MM.1S (cell line): ENCODE results near the gene TSR1.

Experiments used
- CTCF ChIP-seq: fragments of 300-600 bp; sonication (generic); IDR thresholded peaks from 2 replicates; pipeline ENCODE4 v1.5.1; 2016; ENCODE audit warnings: antibody characterized with exemption, low read length, mixed read lengths
- EZH2phosphoT487 ChIP-seq: fragments of 300-600 bp; sonication (generic); IDR thresholded peaks from 2 replicates; pipeline ENCODE4 v1.6.1; 2018; ENCODE audit warnings: antibody characterized with exemption, low read length

DNA sequence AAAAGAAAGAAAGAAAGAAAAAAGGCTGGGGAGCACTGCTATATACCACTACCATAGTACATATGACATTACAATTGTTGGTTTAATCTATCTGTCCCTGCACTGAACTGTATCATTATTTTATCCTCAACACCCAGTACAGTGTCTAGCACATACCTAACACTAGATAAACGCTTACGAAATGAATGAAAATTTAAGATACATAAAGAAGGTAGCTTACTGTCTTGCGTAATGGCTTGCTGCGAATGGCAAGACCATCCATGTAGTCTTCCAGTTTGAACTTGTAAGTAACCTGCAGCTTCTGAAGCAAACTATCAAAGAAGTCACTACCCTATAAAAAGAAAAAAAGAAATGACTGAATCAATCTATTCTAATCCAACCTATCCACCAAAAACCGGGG, 39.2 kb downstream of the TSR1 start:
- TF ChIP-seq CTCF = no peak
- TF ChIP-seq EZH2phosphoT487 = no peak
